K562 (cell line): Measurements from ENCODE around the gene PPP2R3B. TPM values are rescaled to one million over a fixed set of nuclear protein-coding genes. Genes with fewer than 3 reads are reported as not detected.

ENCODE experiments used
- ATAC-seq: fragments of 200-7000 bp; cut with Tn5 transposase; 3 replicates; pipeline ENCODE4 v1.9.1; 2020; ENCODE audit warnings: moderate library complexity
- BruUV-seq: library from RNA; stranded (reverse); fragments of 400-500 nt; replicated peaks from 2 replicates; lab custom pipeline; 2021; lab: Mats Ljungman, UMichigan
- CTCF ChIA-PET: fragments of 300-600 bp; formaldehyde crosslinking; extraction: SDS; loops from one replicate; lab custom pipeline; 2021; ENCODE audit warnings: low intra/inter-chr PET ratio; lab: Yijun Ruan, JAX
- POLR2A ChIA-PET: fragments of 300-600, 350-650 bp; sonication (Branson Sonifier 250); formaldehyde crosslinking; extraction: SDS; loops from one replicate; lab custom pipeline; 2021; ENCODE audit warnings: antibody characterized with exemption, inconsistent platforms; lab: Yijun Ruan, JAX
- DNase-seq, 4 experiments: peaks; one replicate each; pipeline versions ENCODE4 v3.0.0 to v3.0.0-alpha.2; 2011 to 2018; ENCODE audit warnings: low spot score in 3 of 4, mixed read lengths in 3 of 4; ENCODE audit errors: extremely low read depth in 1 of 4
- FAIRE-seq: peaks from 2 replicates; lab custom pipeline; 2011; peaks lifted over from hg19 to GRCh38; lab: Jason Lieb, UNC
- H2AFZ ChIP-seq: 2 replicates; pipeline ENCODE4 v1.6.0; 2011; ENCODE audit warnings: low read depth, low read length, control low read depth, inconsistent platforms
- H3K27ac ChIP-seq: fragments of 200-600 bp; 3 replicates; pipeline ENCODE4 v1.8.0; 2011; ENCODE audit warnings: low read depth, mild to moderate bottlenecking, control low read depth, inconsistent platforms, low read length, moderate library complexity, mixed read lengths; ENCODE audit errors: extremely low read depth
- H3K27me3 ChIP-seq, 2 experiments: fragments of 300-600 bp in 1 of 2; 2 replicates in 1 of 2; 3 replicates in 1 of 2; pipeline versions ENCODE4 v1.6.0 to v1.8.0; 2011; ENCODE audit warnings: inconsistent platforms in 2 of 2, low read length in 2 of 2, mild to moderate bottlenecking in 1 of 2, mixed read lengths in 1 of 2, moderate library complexity in 1 of 2; ENCODE audit not compliant: control insufficient read depth in 2 of 2, insufficient read depth in 2 of 2
- H3K36me3 ChIP-seq: fragments of 300-600 bp; 3 replicates; pipeline ENCODE4 v1.8.0; 2011; ENCODE audit warnings: mild to moderate bottlenecking, low read length, inconsistent platforms; ENCODE audit not compliant: control insufficient read depth, insufficient read depth
- H3K4me1 ChIP-seq, 2 experiments: fragments of 200-600 bp in 1 of 2; replicated peaks in 1 of 2; 2 replicates in 1 of 2; 3 replicates in 1 of 2; pipeline versions ENCODE4 v1.5.1 to v1.8.0; 2011; ENCODE audit warnings: inconsistent platforms in 2 of 2, low read length in 2 of 2, mild to moderate bottlenecking in 1 of 2, mixed read lengths in 1 of 2, moderate library complexity in 1 of 2; ENCODE audit not compliant: control insufficient read depth in 2 of 2, insufficient read depth in 2 of 2
- H3K4me2 ChIP-seq: 2 replicates; pipeline ENCODE4 v1.6.1; 2011; ENCODE audit warnings: low read length, control low read depth, inconsistent platforms, mixed read lengths; ENCODE audit not compliant: insufficient read depth
- H3K4me3 ChIP-seq: fragments of 200-600 bp; sonication (generic), shearing (Covaris generic); 2 replicates; pipeline ENCODE4 v1.5.1; 2016; ENCODE audit warnings: control low read depth, inconsistent platforms
- H3K79me2 ChIP-seq: fragments of 200-600 bp; 3 replicates; pipeline ENCODE4 v1.8.0; 2011; ENCODE audit warnings: low read length, inconsistent platforms; ENCODE audit not compliant: control insufficient read depth, insufficient read depth
- H3K9ac ChIP-seq, 2 experiments: 2 replicates each; pipeline versions ENCODE4 v1.6.0 to v1.6.1; 2011; ENCODE audit warnings: low read depth in 2 of 2, low read length in 2 of 2, control low read depth in 1 of 2, inconsistent platforms in 1 of 2, mild to moderate bottlenecking in 1 of 2, mixed read lengths in 1 of 2; ENCODE audit not compliant: insufficient read depth in 1 of 2
- H3K9me1 ChIP-seq: one replicate; pipeline ENCODE4 v1.6.0; 2011; ENCODE audit warnings: inconsistent platforms, mild to moderate bottlenecking, low read length, moderate library complexity; ENCODE audit not compliant: control insufficient read depth, insufficient read depth
- H3K9me3 ChIP-seq: replicated peaks from 2 replicates; pipeline ENCODE4 v1.5.1; 2011; ENCODE audit warnings: low read depth, low read length, inconsistent platforms; ENCODE audit not compliant: control insufficient read depth, insufficient read depth
- H4K20me1 ChIP-seq: replicated peaks from 2 replicates; pipeline ENCODE4 v1.6.1; 2011; ENCODE audit warnings: low read length, inconsistent platforms, mixed read lengths; ENCODE audit not compliant: control insufficient read depth, insufficient read depth
- HSF4 ChIP-seq: fragments of 250-450 bp; sonication (Bioruptor Pico); IDR thresholded peaks from 2 replicates; pipeline ENCODE4 v2.1.2; 2022; ENCODE audit warnings: mild to moderate bottlenecking, moderate library complexity, borderline replicate concordance
- LARP7 ChIP-seq: fragments of 450-650 bp; IDR thresholded peaks from 2 replicates; pipeline ENCODE4 v1.6.1; 2016
- MEIS2 ChIP-seq: fragments of 450-650 bp; IDR thresholded peaks from 2 replicates; pipeline ENCODE4 v1.6.1; 2014; ENCODE audit warnings: mild to moderate bottlenecking; ENCODE audit not compliant: partially characterized antibody
- MYNN ChIP-seq, 2 experiments: sonication (generic); formaldehyde crosslinking in 1 of 2; IDR thresholded peaks; 2 replicates each; pipeline versions ENCODE4 v1.5.0 to v1.6.1; 2016 to 2020; ENCODE audit warnings: antibody characterized with exemption in 1 of 2, missing genetic modification reagents in 1 of 2
- NR2C1 ChIP-seq, 2 experiments: fragments of 450-650 bp; IDR thresholded peaks; 2 replicates each; pipeline ENCODE4 v1.6.1; 2017; ENCODE audit warnings: mild to moderate bottlenecking in 2 of 2, antibody characterized with exemption in 1 of 2, inconsistent platforms in 1 of 2, missing compliant biosample characterization in 1 of 2, missing genetic modification characterization in 1 of 2
- SIRT6 ChIP-seq: IDR thresholded peaks from one replicate; pipeline ENCODE4 v1.6.1; 2012; ENCODE audit warnings: low read depth, mild to moderate bottlenecking, control low read depth, inconsistent platforms, low read length, moderate library complexity
- USF2 ChIP-seq: sonication (generic); formaldehyde crosslinking; IDR thresholded peaks from 2 replicates; pipeline ENCODE4 v1.5.0; 2020; ENCODE audit warnings: missing genetic modification reagents
- ZBTB1 ChIP-seq: sonication (generic); formaldehyde crosslinking; IDR thresholded peaks from 2 replicates; pipeline ENCODE4 v1.8.1; 2023; ENCODE audit warnings: missing genetic modification reagents, low read depth, mild to moderate bottlenecking, borderline replicate concordance
- ZNF766 ChIP-seq: fragments of 200-800 bp; sonication (Bioruptor generic); conservative IDR thresholded peaks from 2 replicates; pipeline ENCODE4 v1.6.1; 2016; ENCODE audit warnings: missing genetic modification characterization, missing compliant biosample characterization
- WGBS: fragments of 100-300 bp; shearing (Covaris generic); methylation state at CpG from one replicate; pipeline ENCODE4 v1.1.6; 2016; ENCODE audit warnings: low coverage, mixed read lengths; ENCODE audit not compliant: insufficient coverage; ENCODE audit errors: missing lambda C conversion rate; 5-methylcytosine and 5-hydroxymethylcytosine counted together
- in situ Hi-C: fragments of 300-500 bp; cut with MboI; formaldehyde crosslinking; loops from 4 replicates; pipeline ENCODE4 v1.15.0; 2018; ENCODE audit warnings: inconsistent platforms, mixed read lengths
- intact Hi-C: fragments of 100-400 bp; cut with micrococcal nuclease; formaldehyde crosslinking; loops from 2 replicates; pipeline ENCODE4 v1.14.2; 2022
- polyA plus RNA-seq, 8 experiments: library from polyadenylated mRNA; depleted of rRNA in 4 of 8; stranded (reverse) in 5 of 8; unstranded in 3 of 8; fragments of >200 nt; fragmentation: Nextera tagmentation in 2 of 8; fragmentation: Illumina TruSeq in 1 of 8; extraction: Ambion mirVana in 2 of 8; extraction: Trizol in 1 of 8; gene quantifications; 2 replicates each; pipeline versions ENCODE4 v1.2.1 to v1.2.3, GENCODE V29; 2011 to 2014; ENCODE audit warnings: inconsistent platforms in 1 of 8, missing spikeins in 1 of 8
- total RNA-seq, 7 experiments: library from RNA; depleted of rRNA in 6 of 7; stranded (reverse); fragments of >200 nt in 6 of 7; fragmentation: Illumina TruSeq in 2 of 7; extraction: Trizol in 2 of 7; gene quantifications; 2 replicates each; pipeline versions ENCODE4 v1.2.1 to v1.2.3, GENCODE V29; 2011 to 2021; ENCODE audit warnings: low replicate concordance in 1 of 7

The PPP2R3B gene
- total and polyA plus RNA-seq, 9 of the 15 experiments (the other 6 are each of a cell fraction or from before 2014, with no cell fraction given), result 0.04 to 18.2 (median 8.2) TPM; not detected in 1

DNA sequence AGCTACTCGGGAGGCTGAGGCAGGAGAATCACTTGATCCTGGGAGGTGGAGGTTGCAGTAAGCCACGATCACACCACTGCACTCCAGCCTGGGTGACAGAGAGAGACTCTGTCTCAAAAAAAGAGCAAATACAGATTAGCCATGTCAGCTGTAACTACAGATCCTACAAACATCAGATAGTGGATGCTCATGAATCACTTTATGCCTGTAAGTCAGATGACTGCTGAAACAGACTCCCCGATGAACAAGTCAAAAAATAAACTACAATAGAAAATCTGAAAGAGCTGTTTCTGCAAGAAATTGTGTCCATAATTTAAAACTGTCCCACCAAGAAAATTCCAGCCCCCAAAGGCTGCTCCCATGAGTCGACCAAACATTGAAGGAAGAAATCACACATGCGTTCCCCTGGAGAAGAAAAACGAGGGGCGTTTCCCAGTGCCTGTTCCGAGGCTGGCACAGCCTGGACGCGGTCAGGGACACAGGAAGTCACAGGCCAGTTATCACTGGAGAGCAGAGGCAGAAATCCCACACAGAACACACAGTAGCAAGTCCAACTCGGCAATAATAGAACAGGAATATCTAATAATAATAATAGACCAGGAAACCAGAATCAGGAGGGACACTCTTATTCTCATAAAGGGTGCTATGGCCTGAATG is 38.1 kb downstream of the PPP2R3B start:
- no peak overlapping the region for H3K27ac ChIP-seq
- no peaks in the 10 kb centered on the region for H3K9me1 ChIP-seq

More for the DNA sequence above, 38.1 kb downstream of the PPP2R3B start:
- in situ Hi-C loops, result no loop called here
- ChIA-PET POLR2A (no interaction called here), CTCF (no interaction called here)
- H3K4me1 ChIP-seq, result 0 out of 5 replicates have a peak, but pooled peaks cover 0 to 4% of the 10 kb centered on the region in 2 experiments
- no TSS peak for BruUV-seq
- TF ChIP-seq ZNF766 (CRISPR knock-in tag), result no peak
- no peak for TF ChIP-seq USF2
- no peak for TF ChIP-seq SIRT6
- TF ChIP-seq MYNN (IDR thresholded peaks at IDR 0.05), result no peak
- TF ChIP-seq MYNN (CRISPR knock-in tag; IDR thresholded peaks at IDR 0.05), result no peak
- TF ChIP-seq ZBTB1 (CRISPR knock-in tag), result no peak
- no peak for TF ChIP-seq LARP7
- no peak for TF ChIP-seq HSF4 (CRISPR knock-in tag)
- peak; percentile 22 for TF ChIP-seq MEIS2
- TF ChIP-seq NR2C1 (IDR thresholded peaks at IDR 0.05), result no peak
- TF ChIP-seq NR2C1 (tag; IDR thresholded peaks at IDR 0.05), result no peak
- TF ChIP-seq, all 486 proteins: peak for 1
- Histone ChIP-seq H3K4me3 (no peak overlapping the region), H4K20me1 (no peaks in the 10 kb centered on the region), H2AFZ (no peak overlapping the region), H3K9ac (no peak overlapping the region), H3K79me2 (no peaks in the 10 kb centered on the region), H3K27me3 (no peaks in the 10 kb centered on the region), H3K36me3 (no peaks in the 10 kb centered on the region), H3K4me2 (no peak overlapping the region), H3K9me3 (no peaks in the 10 kb centered on the region)
- 25% methylated on average over 9 of the region's 11 CpGs for WGBS
- intact Hi-C loops, result no loop called here
- ATAC-seq (no peak), FAIRE-seq (no peak), DNase-seq (no peak)
